Activated B cell treated with CpG ODN at 0.5 μM for 24 hours (primary cell): ENCODE data around the gene PRRC2A. TPM values are rescaled to one million over a fixed set of nuclear protein-coding genes. Genes with fewer than 3 reads are reported as not detected.

ENCODE experiments used
- ATAC-seq: fragments of 200-7000 bp; cut with Tn5 transposase; one replicate; pipeline ENCODE4 v1.10.0; 2021; ENCODE audit warnings: low read depth, mild to moderate bottlenecking, moderate library complexity
- CTCF ChIA-PET: fragments of 350-600 bp; sonication (Branson Sonifier 250); formaldehyde crosslinking; loops from one replicate; lab custom pipeline; 2021; ENCODE audit warnings: antibody characterized with exemption; lab: Charles Lee
- POLR2A ChIA-PET: fragments of 350-600 bp; sonication (Branson Sonifier 250); formaldehyde crosslinking; loops from one replicate; lab custom pipeline; 2021; ENCODE audit warnings: antibody characterized with exemption; lab: Charles Lee
- DNase-seq: peaks from one replicate; pipeline ENCODE4 v3.0.0; 2022
- H3K27ac Mint-ChIP-seq: one replicate; pipeline ENCODE4 v1.8.0; 2020; ENCODE audit warnings: mixed read lengths
- H3K27me3 Mint-ChIP-seq: one replicate; pipeline ENCODE4 v1.8.0; 2021; ENCODE audit warnings: mixed read lengths
- H3K36me3 Mint-ChIP-seq: one replicate; pipeline ENCODE4 v1.8.0; 2021; ENCODE audit warnings: low read depth, mixed read lengths
- H3K4me1 Mint-ChIP-seq: one replicate; pipeline ENCODE4 v1.8.0; 2021; ENCODE audit warnings: mixed read lengths
- H3K4me3 Mint-ChIP-seq: one replicate; pipeline ENCODE4 v1.8.0; 2020; ENCODE audit warnings: mild to moderate bottlenecking, mixed read lengths
- H3K9me3 Mint-ChIP-seq: one replicate; pipeline ENCODE4 v1.8.0; 2020; ENCODE audit warnings: mixed read lengths
- intact Hi-C: fragments of 100-400 bp; cut with micrococcal nuclease; formaldehyde crosslinking; loops from one replicate; pipeline ENCODE4 v1.15.1; 2024
- total RNA-seq: library from RNA; stranded (reverse); gene quantifications from 2 replicates; pipeline ENCODE4 v1.2.3, GENCODE V29; 2022
- TF ChIP-seq, protein P1 (sequence below): fragments of 200-600 bp; IDR thresholded peaks from one replicate; pipeline ENCODE4 v1.8.0; 2022; ENCODE audit warnings: antibody characterized with exemption, mild to moderate bottlenecking

The PRRC2A gene
- total RNA-seq, 1 donor from 2014 or later: 283 TPM

DNA sequence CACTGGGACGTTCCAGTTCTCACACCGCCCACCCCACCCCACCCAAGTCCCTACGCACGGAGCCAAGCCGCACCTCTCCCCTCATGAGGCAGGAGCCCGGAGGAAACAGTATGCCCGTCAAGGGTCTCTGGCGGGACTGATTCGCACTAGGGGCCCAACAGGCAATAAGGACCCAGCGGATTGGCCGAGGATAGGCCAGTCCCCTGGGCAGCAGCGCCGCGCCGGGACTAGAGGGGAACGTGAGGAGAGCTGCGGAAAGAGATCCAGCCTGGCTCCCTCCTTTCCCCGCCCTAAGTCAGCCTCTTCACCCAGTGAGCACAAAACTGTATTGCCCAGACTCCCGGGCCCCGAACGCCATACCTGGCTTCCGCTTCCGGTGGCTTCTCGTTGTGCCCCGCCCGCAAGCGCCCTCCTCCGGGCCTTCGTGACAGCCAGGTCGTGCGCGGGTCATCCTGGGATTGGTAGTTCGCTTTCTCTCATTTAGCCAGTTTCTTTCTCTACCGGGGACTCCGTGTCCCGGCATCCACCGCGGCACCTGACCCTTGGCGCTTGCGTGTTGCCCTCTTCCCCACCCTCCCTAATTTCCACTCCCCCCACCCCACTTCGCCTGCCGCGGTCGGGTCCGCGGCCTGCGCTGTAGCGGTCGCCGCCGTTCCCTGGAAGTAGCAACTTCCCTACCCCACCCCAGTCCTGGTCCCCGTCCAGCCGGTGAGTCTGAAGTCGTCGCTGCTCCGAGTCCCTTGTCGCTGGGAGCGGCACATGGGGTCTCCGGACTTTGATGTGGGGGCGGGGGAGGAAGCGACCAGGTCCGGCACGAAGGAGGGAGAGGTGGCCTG, 45.2 kb downstream of the PRRC2A start, which contains the start of gene CSNK2B:
Gene CSNK2B (plus strand): TSS at position 580 of the 836 bp plus-strand sequence. CDS start 752 bp downstream, outside the sequence.
- Mint-ChIP-seq H3K4me3 (peak within 1 kb of the TSS; percentile 96), H3K4me1 (peaks cover 61% of the 10 kb centered on the region), H3K27me3 (no peaks in the 10 kb centered on the region), H3K9me3 (no peaks in the 10 kb centered on the region), H3K36me3 (peaks cover 82% of the 10 kb centered on the region), H3K27ac (peak within 1 kb of the TSS; percentile 95)
- peak; percentile 91 for DNase-seq
- ATAC-seq: peak; percentile 86
- TF ChIP-seq, protein P1, sequence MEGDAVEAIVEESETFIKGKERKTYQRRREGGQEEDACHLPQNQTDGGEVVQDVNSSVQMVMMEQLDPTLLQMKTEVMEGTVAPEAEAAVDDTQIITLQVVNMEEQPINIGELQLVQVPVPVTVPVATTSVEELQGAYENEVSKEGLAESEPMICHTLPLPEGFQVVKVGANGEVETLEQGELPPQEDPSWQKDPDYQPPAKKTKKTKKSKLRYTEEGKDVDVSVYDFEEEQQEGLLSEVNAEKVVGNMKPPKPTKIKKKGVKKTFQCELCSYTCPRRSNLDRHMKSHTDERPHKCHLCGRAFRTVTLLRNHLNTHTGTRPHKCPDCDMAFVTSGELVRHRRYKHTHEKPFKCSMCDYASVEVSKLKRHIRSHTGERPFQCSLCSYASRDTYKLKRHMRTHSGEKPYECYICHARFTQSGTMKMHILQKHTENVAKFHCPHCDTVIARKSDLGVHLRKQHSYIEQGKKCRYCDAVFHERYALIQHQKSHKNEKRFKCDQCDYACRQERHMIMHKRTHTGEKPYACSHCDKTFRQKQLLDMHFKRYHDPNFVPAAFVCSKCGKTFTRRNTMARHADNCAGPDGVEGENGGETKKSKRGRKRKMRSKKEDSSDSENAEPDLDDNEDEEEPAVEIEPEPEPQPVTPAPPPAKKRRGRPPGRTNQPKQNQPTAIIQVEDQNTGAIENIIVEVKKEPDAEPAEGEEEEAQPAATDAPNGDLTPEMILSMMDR: no peak
- ChIA-PET CTCF (interaction anchor here (1.0 kb wide), 1 partner anchor 85 kb away, joined by 3 read pairs; no protein-coding TSS in a partner anchor), POLR2A (interaction anchor here (0.6 to 6.2 kb wide), 26 partner anchors 12 to 1644 kb away, joined by 3 to 188 read pairs (median 5); partner anchors contain the start of genes ABHD16A, APOM, BAG6 and DDX39B)
- intact Hi-C loops: loop anchor here (1.0 to 10.0 kb wide), 13 partner anchors 13 to 509 kb away; partner anchors contain the start of genes ABHD16A, AGPAT1, ATF6B and BAG6

DNA sequence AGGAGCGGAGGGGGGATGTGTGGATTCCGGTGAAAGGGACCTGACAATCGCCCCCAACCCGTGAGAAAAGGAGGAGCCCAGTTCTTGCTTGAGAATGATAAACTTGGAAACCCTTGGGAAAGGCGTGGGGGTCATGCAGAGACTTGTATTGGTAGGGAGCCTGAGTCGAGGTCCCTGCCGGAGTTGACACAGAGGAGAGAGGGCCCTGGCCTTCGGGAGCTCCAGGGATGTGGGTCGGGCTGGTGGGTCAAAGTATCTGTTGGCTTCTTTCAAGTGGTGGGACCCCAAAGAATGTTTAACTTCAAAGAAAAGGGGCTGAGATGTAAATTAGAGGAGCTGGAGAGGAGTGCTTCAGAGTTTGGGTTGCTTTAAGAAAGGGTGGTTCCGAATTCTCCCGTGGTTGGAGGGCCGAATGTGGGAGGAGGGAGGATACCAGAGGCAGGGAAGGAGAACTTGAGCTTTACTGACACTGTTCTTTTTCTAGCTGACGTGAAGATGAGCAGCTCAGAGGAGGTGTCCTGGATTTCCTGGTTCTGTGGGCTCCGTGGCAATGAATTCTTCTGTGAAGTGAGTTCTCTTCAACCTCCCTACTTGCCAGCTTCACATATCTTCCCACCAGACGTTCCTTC, 45.9 kb downstream of the PRRC2A start:
- H3K36me3 Mint-ChIP-seq: peaks cover 89% of the 10 kb centered on the region
- peak overlapping the region; percentile 96 for H3K4me3 Mint-ChIP-seq
- DNase-seq: no peak
- peak overlapping the region; percentile 95 for H3K27ac Mint-ChIP-seq
- no peaks in the 10 kb centered on the region for H3K27me3 Mint-ChIP-seq
- POLR2A ChIA-PET: interaction anchor here (0.5 to 6.2 kb wide), 9 partner anchors 13 to 306 kb away, joined by 3 to 188 read pairs (median 4); partner anchors contain the start of genes ABHD16A, APOM, BAG6 and DXO
- TF ChIP-seq, protein P1: no peak
- no peak for ATAC-seq
- no peaks in the 10 kb centered on the region for H3K9me3 Mint-ChIP-seq
- CTCF ChIA-PET: no interaction called here
- peaks cover 55% of the 10 kb centered on the region for H3K4me1 Mint-ChIP-seq
- intact Hi-C loops: loop anchor here (1.0 to 10.0 kb wide), 4 partner anchors 196 to 508 kb away; partner anchors contain the start of genes AGPAT1, ATF6B, EHMT2 and NEU1

DNA sequence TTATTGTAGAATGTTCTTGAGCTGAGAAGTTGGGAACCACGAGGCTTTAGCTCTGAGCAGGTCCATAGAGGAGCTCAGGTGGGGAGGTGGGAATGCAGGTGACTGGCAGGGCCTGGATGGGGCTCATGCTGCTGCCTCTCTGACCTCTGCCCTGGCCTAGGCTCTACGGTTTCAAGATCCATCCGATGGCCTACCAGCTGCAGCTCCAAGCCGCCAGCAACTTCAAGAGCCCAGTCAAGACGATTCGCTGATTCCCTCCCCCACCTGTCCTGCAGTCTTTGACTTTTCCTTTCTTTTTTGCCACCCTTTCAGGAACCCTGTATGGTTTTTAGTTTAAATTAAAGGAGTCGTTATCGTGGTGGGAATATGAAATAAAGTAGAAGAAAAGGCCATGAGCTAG, 49.2 kb downstream of the PRRC2A start, which contains the start of gene LY6G5B:
Gene LY6G5B (plus strand): TSS at position 301 of the 400 bp plus-strand sequence. CDS start 975 bp downstream, outside the sequence.
- Mint-ChIP-seq H3K4me3 (no peak within 1 kb of the TSS), H3K27me3 (no peaks in the 10 kb centered on the region), H3K36me3 (peaks cover 85% of the 10 kb centered on the region), H3K4me1 (peaks cover 29% of the 10 kb centered on the region), H3K27ac (no peak within 1 kb of the TSS), H3K9me3 (no peaks in the 10 kb centered on the region)
- CTCF ChIA-PET: no interaction called here
- ATAC-seq (no peak), DNase-seq (no peak)
- intact Hi-C loops: loop anchor here (5.0 to 10.0 kb wide), 3 partner anchors 228 to 505 kb away; partner anchors contain the start of genes AGPAT1, ATF6B, EHMT2 and RNF5
- POLR2A ChIA-PET: interaction anchor here (0.7 to 1.2 kb wide), 3 partner anchors 9 to 18 kb away, joined by 3 to 4 read pairs (median 4); partner anchors contain the start of gene C6orf47
- TF ChIP-seq, protein P1: no peak

DNA sequence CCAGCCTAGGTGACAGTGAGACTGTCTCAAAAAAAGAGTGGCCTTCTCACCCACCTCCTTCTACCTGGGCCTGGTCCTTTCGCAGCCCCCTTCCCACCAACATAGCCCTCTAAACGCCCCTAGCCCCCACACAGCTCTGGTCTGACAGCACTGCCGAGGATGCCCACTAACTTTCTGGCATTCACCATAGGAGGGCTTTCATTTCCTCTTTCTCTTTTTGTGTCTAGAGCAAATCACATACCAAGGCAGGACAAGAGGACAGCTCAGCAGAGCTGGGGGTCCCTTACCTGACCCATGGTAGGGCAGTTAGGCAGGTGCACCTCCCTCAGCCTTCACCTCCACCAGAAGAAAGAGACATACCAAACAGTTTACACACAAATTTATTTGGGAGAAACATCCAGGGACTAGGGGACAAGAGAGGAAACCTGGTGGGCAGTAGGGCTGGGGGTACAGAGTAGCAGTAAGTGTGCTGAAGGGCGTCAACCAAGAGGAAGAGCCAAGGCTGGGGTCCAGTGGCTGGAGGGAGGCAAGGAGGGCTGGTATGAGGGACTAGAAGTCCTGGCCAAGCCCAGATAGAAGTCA, 55.9 kb downstream of the PRRC2A start:
- Mint-ChIP-seq H3K36me3 (peaks cover 26% of the 10 kb centered on the region), H3K4me1 (peaks cover 26% of the 10 kb centered on the region), H3K9me3 (no peaks in the 10 kb centered on the region), H3K4me3 (no peak overlapping the region), H3K27ac (peak overlapping the region; percentile 27), H3K27me3 (no peaks in the 10 kb centered on the region)
- no peak for DNase-seq
- ChIA-PET POLR2A (interaction anchor here (0.6 to 1.0 kb wide), 3 partner anchors 13 to 135 kb away, joined by 3 read pairs; no protein-coding TSS in a partner anchor), CTCF (interaction anchor here (0.8 kb wide), 1 partner anchor 277 kb away, joined by 3 read pairs; no protein-coding TSS in a partner anchor)
- TF ChIP-seq, protein P1: no peak
- peak; percentile 20 for ATAC-seq
- intact Hi-C loops: no loop called here
